NOMO-1 (cell line): ENCODE measurements around the gene CXCL16.
"Not testable (repeated sequence)": the region's sequence is repeated elsewhere in the genome, so short reads cannot be mapped to it uniquely, and the experiment has no call there.

Experiments used
- DNase-seq, 2 experiments: peaks; one replicate each; lab custom pipeline; 2025; ENCODE audit not compliant: unreplicated experiment in 2 of 2; lab: John Stamatoyannopoulos, UW

The CXCL16 gene

DNA sequence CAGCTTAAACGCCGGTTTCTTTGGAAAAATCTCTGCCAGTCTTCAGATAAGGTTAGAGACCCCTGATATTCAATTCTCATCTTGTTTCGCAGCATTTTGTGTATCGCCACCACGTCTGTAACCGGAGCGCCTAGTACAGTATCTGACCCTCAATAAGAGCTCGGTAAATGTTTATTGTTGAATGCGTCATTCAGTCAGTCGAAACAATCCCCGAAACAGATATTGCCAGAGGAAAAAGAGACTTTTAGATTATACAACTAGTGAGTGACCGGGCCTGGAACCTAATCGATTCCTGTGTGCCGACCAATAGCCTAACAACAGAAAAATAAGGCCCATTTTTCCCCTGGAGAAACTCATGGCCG lies 36.4 kb downstream of the CXCL16 start:
- no peak for DNase-seq

DNA sequence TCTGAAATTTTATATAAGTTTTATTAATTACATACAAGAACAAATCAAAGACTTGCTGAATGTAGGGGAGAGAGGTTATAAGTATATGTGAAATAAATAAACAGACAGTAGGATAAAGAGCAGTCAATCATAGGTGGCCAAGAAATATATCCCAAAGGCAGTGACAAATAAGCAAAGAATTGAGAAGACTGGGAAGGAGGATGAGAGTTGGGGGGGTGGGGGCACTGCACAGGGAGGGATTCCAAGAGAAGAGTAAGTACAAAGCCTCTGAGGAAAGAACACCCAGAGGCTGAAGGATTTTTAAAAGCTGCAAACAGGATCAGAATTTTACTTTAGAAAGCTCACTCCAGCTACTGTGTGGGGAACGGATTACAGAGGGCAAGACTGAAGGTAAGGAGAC lies 38.6 kb downstream of the CXCL16 start:
- no peak for DNase-seq

DNA sequence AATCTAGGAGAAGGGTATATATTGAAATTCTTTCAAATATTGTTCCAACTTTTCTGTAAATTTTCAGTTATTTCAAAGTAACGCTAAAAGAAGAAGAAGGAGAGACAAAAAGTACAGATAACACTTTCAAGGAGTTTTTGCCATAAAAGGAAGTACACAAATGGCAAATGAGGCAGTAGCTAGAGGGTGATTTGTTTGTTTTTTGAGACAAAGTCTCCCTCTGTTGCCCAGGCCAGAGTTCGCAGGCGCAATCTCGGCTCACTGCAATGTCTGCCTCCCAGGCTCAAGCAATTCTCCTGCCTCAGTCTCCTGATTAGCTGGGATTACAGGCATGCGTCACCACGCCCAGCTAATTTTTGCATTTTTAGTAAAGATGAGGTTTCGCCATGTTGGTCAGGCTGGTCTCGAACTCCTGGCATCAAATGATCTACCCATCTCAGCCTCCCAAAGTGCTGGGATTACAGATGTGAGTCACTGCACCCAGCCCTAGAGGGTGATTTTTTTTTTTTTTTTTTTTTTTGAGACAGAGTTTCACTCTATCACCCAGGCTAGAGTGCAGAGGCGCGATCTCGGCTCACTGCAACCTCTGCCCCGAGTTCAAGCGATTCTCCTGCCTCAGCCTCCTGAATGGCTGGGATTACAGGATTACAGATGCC lies 40.2 kb downstream of the CXCL16 start:
- not testable (repeated sequence) for DNase-seq

DNA sequence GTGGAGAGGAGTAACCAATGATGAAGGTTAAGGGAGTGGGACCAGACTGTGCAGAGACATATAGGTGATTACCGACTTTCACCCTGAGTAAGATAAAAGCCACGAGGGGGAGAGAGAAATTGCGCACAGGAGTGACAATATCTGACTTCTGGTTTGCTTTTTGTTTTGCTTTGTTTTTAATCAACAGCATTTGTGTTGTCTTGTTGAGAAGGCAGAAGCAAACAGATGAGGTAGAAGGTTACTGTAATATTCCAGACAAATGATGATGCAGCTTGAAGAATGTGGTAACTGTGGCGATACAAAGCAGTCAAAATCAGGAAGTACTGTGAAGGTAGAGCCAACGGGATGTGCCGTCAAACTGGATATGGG lies 43.3 kb downstream of the CXCL16 start:
- DNase-seq = peak; percentile 1 to 40

DNA sequence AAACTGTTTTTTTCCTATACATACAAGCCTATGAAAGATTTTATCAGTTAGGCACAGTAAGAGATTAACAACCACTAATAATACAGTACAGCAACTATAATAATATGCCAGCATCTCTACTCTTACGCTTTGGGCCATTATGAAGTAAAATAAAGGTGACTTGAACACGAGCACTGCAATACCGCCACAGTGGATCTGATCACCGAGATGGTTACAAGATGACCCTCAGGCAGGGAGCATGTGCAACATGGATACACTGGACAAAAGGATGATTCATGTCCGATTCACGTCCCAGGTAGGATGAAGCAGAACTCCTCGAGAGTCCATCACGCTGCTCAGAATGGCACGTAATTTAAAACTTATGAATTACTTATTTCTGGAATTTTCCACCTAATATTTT lies 46.3 kb downstream of the CXCL16 start:
- no peak for DNase-seq

- DNase-seq = no peak
Measured at GRCh38 chr17:4691686-4692085, 48.0 kb downstream of the CXCL16 start.

DNA sequence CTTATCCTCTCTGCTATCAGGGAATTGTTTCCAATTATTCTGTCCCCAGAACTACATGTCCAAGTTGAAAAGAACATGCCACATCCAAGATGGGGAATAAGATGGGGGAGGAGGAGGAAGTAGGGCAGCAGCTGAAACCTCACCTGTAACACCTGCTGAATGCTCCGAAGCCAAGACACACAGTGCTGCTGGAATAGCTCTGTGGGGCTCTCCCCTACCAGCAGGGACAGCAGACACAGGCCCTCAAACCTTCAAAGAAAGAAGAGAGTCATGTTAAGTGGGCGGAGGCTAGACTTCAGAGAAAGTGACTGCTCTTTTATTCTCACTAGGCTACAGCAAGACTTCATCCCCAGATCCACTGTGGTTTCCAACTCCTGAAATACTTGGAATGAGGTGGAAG lies 49.0 kb downstream of the CXCL16 start:
- DNase-seq = no peak

DNA sequence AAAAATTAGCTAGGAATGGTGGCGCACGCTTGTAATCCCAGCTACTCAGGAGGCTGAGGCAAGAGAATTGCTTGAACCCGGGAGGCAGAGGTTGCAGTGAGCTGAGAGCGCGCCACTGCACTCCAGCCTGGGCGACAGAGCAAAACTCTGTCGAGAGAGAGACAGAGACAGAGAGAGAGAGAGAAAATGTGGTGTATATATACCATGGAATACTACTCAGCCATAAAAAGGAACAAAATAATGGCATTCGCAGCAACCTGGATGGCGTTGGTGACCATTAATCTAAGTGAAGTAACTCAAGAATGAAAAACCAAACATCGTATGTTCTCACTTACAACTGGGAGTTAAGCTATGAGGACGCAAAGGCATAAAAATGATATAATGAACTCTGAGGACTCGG lies 49.9 kb downstream of the CXCL16 start:
- DNase-seq = not testable (repeated sequence)

DNA sequence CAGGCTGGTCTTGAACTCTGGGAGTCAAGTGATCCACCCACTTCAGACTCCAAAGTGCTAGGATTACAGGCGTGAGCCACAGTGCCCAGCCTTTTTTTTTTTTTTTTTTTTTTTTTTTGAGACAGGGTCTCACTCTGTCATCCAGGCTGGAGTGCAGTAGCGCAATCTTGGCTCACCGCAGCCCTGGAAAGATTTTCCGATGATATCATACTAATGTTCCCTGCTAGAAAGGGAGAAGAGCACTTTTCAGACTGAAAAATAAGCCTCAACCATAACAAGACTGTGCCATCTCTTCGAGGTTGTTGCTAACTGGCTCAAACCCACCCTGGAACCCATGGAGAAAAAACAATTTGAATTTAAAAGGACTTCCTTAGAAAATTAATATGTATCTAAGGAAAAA lies 56.0 kb downstream of the CXCL16 start:
- DNase-seq = not testable (repeated sequence)
